NB4 (cell line): Measurements from ENCODE around the gene PDE7B.
A peak's percentile ranks its signal among the peaks of the same experiment; 100 is the strongest.

Source experiments
- DNase-seq: peaks from one replicate; pipeline ENCODE4 v3.0.0; 2010; ENCODE audit warnings: low read depth
- H3K4me3 ChIP-seq: one replicate; pipeline ENCODE4 v1.5.1; 2011; ENCODE audit warnings: mild to moderate bottlenecking, low read depth, low read length, moderate library complexity
- CTCF ChIP-seq: IDR thresholded peaks from one replicate; pipeline ENCODE4 v1.5.1; 2012; ENCODE audit warnings: low read depth, low read length
- MAX ChIP-seq: IDR thresholded peaks from 2 replicates; pipeline ENCODE4 v1.6.1; 2011; ENCODE audit warnings: low read depth, low read length
- MYC ChIP-seq: IDR thresholded peaks from 2 replicates; pipeline ENCODE4 v1.6.1; 2011; ENCODE audit warnings: low read depth, low read length
- POLR2A ChIP-seq: IDR thresholded peaks from 2 replicates; pipeline ENCODE4 v1.6.1; 2011; ENCODE audit warnings: mild to moderate bottlenecking; ENCODE audit not compliant: insufficient read length; ENCODE audit errors: extremely low read depth

PDE7B gene

GRCh38 chr6:135813401-135813800 lies 38.1 kb upstream of the PDE7B start:
- no peak for TF ChIP-seq MAX
- TF ChIP-seq MYC: no peak
- no peak for TF ChIP-seq POLR2A
- no peak for TF ChIP-seq CTCF
- H3K4me3 ChIP-seq: no peak overlapping the region
- no peak for DNase-seq

- H3K4me3 ChIP-seq: no peak overlapping the region
- no peak for DNase-seq
- TF ChIP-seq POLR2A (no peak), MYC (no peak), MAX (no peak)
Measured at GRCh38 chr6:135814043-135814442, 37.5 kb upstream of the PDE7B start.

- no peak for DNase-seq
- no peak overlapping the region for H3K4me3 ChIP-seq
- TF ChIP-seq MYC: no peak
- no peak for TF ChIP-seq MAX
- TF ChIP-seq POLR2A: no peak
- TF ChIP-seq CTCF: no peak
Measured at GRCh38 chr6:135815216-135815615, 36.3 kb upstream of the PDE7B start.

- H3K4me3 ChIP-seq: no peak overlapping the region
- TF ChIP-seq CTCF (no peak), MYC (no peak), MAX (no peak), POLR2A (no peak)
- DNase-seq: no peak
Measured at GRCh38 chr6:135817035-135817434, 34.5 kb upstream of the PDE7B start.

- peak; percentile 5 for DNase-seq
- TF ChIP-seq MYC: no peak
- TF ChIP-seq CTCF: no peak
- TF ChIP-seq POLR2A: no peak
- TF ChIP-seq MAX: no peak
- H3K4me3 ChIP-seq: no peak overlapping the region
Measured at GRCh38 chr6:135819665-135820064, 31.8 kb upstream of the PDE7B start.

GRCh38 chr6:135820340-135820739 lies 31.2 kb upstream of the PDE7B start:
- no peak for DNase-seq
- H3K4me3 ChIP-seq: no peak overlapping the region
- no peak for TF ChIP-seq MAX

- no peak for DNase-seq
- no peak for TF ChIP-seq MYC
- no peak for TF ChIP-seq POLR2A
- no peak for TF ChIP-seq CTCF
- no peak for TF ChIP-seq MAX
Measured at GRCh38 chr6:135823851-135824250, 27.6 kb upstream of the PDE7B start.

More at GRCh38 chr6:135823851-135824250, 27.6 kb upstream of the PDE7B start:
- no peak overlapping the region for H3K4me3 ChIP-seq
